ENCODE results near the gene KIAA1671.

Gene KIAA1671

GRCh38 chr22:25143156-25144076 lies 190.9 kb downstream of the KIAA1671 start:
- no peak for DNase-seq (ENCODE audit: low read depth, low spot score)

GRCh38 chr22:25144522-25144921 lies 192.0 kb downstream of the KIAA1671 start:
- DNase-seq (ENCODE audit: low read depth, low spot score): no peak

GRCh38 chr22:25146307-25146706 lies 193.8 kb downstream of the KIAA1671 start:
- no peak for DNase-seq (ENCODE audit: low read depth, low spot score)

GRCh38 chr22:25146906-25147641 lies 194.6 kb downstream of the KIAA1671 start:
- DNase-seq (ENCODE audit: low read depth, low spot score): no peak

- no peak for DNase-seq (ENCODE audit: low read depth, low spot score)
Measured at GRCh38 chr22:25147642-25147928, 195.1 kb downstream of the KIAA1671 start.

GRCh38 chr22:25148149-25148691 lies 195.7 kb downstream of the KIAA1671 start:
- DNase-seq (ENCODE audit: low read depth, low spot score): peak; percentile 32

- DNase-seq (ENCODE audit: low read depth, low spot score): no peak
Measured at GRCh38 chr22:25149014-25149413, 196.5 kb downstream of the KIAA1671 start.

GRCh38 chr22:25153961-25154666 lies 201.6 kb downstream of the KIAA1671 start:
- DNase-seq (ENCODE audit: low read depth, low spot score): peak; percentile 89

- no peak for DNase-seq (ENCODE audit: low read depth, low spot score)
Measured at GRCh38 chr22:25154667-25154999, 202.1 kb downstream of the KIAA1671 start.

GRCh38 chr22:25156736-25157135 lies 204.2 kb downstream of the KIAA1671 start:
- DNase-seq (ENCODE audit: low read depth, low spot score): no peak

GRCh38 chr22:25159028-25159427 lies 206.5 kb downstream of the KIAA1671 start:
- DNase-seq (ENCODE audit: low read depth, low spot score): peak; percentile 75

- no peak for DNase-seq (ENCODE audit: low read depth, low spot score)
Measured at GRCh38 chr22:25160120-25160996, 207.8 kb downstream of the KIAA1671 start.

- DNase-seq (ENCODE audit: low read depth, low spot score): no peak
Measured at GRCh38 chr22:25161017-25161915, 208.8 kb downstream of the KIAA1671 start.

GRCh38 chr22:25161916-25162530 lies 209.5 kb downstream of the KIAA1671 start:
- DNase-seq (ENCODE audit: low read depth, low spot score): no peak

- no peak for DNase-seq (ENCODE audit: low read depth, low spot score)
Measured at GRCh38 chr22:25162561-25162960, 210.0 kb downstream of the KIAA1671 start.

- DNase-seq (ENCODE audit: low read depth, low spot score): no peak
Measured at GRCh38 chr22:25165785-25166184, 213.3 kb downstream of the KIAA1671 start.

- DNase-seq (ENCODE audit: low read depth, low spot score): no peak
Measured at GRCh38 chr22:25166266-25167040, 213.9 kb downstream of the KIAA1671 start.

GRCh38 chr22:25167082-25167481 lies 214.6 kb downstream of the KIAA1671 start:
- DNase-seq (ENCODE audit: low read depth, low spot score): no peak

Data from astrocyte of the hippocampus (primary cell).